SKM-1 treated with dmso at 0.1 percent for 144 hours (cell line): Measurements from ENCODE around the gene CD101.
A peak's percentile ranks its signal among the peaks of the same experiment; 100 is the strongest.
"Not testable (repeated sequence)": the region's sequence is repeated elsewhere in the genome, so short reads cannot be mapped to it uniquely, and the experiment has no call there.

Source experiments
- DNase-seq: peaks from one replicate; lab custom pipeline; 2025; ENCODE audit not compliant: unreplicated experiment; lab: John Stamatoyannopoulos, UW

The CD101 gene, protein sequence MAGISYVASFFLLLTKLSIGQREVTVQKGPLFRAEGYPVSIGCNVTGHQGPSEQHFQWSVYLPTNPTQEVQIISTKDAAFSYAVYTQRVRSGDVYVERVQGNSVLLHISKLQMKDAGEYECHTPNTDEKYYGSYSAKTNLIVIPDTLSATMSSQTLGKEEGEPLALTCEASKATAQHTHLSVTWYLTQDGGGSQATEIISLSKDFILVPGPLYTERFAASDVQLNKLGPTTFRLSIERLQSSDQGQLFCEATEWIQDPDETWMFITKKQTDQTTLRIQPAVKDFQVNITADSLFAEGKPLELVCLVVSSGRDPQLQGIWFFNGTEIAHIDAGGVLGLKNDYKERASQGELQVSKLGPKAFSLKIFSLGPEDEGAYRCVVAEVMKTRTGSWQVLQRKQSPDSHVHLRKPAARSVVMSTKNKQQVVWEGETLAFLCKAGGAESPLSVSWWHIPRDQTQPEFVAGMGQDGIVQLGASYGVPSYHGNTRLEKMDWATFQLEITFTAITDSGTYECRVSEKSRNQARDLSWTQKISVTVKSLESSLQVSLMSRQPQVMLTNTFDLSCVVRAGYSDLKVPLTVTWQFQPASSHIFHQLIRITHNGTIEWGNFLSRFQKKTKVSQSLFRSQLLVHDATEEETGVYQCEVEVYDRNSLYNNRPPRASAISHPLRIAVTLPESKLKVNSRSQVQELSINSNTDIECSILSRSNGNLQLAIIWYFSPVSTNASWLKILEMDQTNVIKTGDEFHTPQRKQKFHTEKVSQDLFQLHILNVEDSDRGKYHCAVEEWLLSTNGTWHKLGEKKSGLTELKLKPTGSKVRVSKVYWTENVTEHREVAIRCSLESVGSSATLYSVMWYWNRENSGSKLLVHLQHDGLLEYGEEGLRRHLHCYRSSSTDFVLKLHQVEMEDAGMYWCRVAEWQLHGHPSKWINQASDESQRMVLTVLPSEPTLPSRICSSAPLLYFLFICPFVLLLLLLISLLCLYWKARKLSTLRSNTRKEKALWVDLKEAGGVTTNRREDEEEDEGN

DNA sequence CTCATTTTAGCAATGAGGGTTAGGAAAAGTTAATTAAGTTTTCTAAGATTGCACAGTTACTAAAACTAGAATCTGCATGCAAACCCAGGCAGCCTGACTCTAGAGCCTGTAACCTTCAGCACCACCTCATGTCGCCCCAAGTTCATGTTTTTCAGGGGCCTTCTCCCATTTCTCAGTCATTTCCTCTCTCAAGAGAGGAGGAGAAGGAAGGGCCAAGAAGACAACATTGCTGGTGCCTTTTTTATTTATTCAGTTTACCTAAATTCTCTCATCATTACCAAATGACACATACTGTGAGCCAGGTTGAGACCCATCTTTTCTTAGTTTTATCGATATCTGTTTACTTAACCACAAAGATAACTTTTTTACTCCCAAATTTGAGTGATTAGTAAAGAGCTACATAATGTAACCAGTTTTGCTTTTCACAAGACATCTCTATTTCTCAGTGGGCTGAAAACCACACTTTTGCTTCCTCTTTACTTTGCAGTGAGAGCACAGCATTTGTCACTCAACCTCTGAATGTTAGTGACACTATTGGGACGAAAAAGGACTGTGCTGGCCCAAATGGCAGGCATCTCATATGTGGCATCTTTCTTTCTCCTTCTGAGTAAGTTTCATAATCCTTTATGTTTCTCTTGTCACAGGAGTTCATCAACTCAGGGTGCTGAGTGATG is at the start of gene CD101:
CD101 (plus strand) TSS at position 507 of the 674 bp plus-strand sequence; CDS start at position 565, 58 bp downstream.
- peak; percentile 80 for DNase-seq

DNA sequence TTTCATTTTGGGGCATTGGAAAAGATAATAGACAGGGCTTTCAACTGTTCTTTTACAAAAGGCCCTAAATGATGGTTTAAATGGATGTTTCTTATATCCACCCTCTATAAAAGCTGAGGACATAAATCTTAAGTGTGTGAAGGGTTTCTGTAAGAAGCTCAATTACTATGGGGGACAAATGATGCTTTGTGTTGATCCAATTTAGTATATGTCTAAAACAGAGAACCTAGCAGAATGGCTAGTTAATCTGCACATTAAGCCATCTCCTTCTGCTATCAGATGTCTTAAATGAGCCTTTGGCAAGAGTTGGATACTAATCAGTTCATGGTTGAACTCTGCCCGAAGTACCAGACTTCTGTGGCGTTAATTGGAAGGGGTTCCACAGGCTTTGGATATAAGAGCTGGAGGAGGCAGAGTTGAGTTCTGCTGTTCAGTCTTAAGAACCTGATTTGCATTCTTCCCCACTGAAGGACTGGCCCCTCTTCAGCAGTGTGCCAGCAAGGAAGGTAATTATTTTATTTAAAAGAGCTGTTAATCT is 48.8 kb upstream of the CD101 start:
- no peak for DNase-seq

DNA sequence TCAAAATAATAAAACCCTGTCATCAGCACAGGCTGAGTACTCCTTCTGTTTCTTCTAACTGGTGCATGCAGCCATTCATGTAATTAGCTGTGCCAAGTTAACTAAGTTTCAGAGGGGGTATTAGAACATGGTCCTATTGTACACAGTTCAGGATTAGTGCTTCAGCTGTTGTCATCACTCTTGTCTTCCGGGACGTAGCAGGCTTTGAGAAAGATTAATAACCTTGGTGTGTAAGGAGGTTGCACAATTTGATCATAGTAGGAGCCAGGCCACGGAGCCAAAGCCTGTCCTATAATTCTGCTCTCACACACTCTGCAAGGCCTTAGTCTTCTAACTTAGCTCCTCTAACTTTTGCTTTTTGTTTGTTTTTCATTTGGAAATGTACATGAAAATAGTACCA is 47.1 kb upstream of the CD101 start:
- no peak for DNase-seq

DNA sequence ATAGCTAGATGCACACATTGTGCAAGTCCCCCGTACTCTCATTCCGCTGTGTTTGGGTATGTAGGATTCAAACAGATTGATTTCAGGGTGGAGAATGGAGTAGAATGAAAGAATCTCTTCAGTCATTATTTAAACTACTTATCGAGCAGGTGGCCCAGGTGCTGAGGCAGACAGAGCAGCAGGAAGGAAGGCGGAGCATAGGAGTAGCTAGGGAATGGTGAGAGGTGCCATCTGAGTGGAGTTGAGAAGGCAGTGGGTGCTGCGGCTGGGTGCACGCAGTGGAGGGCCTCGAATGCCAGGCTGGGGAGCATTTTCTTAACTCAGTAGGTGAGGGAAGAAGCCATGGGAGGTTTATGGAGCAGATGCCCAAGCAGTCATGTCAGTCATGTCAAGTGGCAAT is 45.2 kb upstream of the CD101 start:
- DNase-seq: no peak

DNA sequence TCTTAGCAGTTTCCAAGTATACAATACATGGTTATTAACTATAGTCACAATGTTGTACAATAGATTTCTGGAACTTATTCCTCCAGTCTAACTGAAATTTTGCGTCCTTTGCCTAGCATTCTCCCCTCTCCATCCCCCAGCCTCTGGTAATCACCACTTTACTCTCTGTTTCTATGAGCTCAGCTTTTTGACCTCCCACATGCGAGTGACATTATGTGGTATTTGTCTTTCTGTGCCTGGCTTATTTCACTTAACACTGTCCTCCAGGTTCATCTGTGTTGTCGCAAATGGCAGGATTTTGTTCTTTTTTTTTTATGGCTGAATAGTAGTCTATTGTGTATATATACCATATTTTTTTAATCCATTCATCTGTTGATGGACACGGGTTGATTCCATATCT is 43.9 kb upstream of the CD101 start:
- no peak for DNase-seq

DNA sequence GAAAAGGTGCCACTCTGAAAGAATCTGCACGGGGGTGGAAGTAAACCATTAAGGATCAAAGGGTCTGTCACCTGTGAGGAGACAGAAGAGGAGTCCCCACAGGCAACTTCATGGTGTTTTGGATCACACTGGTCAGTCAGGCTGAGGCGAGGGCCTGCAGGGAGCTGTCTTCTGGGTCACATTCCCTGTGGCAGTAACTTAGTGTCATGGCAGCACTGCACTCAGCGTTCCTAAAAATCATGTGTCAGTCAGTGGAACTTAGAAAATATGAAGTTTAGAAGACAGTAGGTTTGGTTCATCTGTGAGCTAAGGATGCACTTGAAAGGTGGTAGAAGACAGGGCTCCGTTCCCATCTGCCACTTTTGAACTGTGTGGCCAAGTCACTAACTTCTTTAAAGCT is 43.5 kb upstream of the CD101 start:
- DNase-seq: no peak

DNA sequence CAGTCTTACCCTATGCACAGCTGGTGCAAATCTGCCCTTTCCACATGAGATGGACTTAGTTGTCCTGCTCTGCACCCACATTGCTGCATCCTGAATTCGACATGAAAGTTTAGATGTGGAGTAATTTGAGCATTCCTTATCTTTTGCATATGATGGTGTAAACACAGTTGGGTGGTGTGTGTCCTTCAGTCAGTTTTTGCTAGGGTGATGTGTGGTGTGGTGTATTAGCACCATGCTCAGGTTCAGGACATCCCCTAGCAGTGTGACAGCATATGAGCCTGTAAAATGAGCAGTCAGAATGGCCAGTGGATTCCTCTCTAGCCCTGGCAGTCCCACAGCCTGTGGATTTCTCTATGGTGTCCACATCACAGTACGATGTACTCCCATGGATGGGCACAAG is 42.6 kb upstream of the CD101 start:
- no peak for DNase-seq

DNA sequence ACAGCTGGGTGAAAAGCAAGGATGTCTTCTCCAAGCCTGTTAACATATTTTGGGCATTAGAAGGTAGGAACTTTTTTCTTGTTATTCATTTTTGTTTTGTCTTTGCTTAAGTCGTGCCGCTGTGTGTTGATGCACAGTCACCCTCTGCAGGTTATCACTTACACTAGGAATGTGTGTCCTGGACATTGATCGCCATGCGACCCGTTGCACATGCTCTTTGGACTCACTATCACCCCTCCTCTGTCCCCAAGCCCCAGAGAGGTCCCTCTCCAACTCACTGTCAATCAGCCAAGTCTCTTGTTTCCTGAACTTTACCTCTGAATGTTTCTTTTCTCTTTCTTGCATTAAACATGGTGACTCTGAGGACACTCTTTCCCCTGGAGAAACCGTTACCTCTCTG is 40.0 kb upstream of the CD101 start:
- no peak for DNase-seq

DNA sequence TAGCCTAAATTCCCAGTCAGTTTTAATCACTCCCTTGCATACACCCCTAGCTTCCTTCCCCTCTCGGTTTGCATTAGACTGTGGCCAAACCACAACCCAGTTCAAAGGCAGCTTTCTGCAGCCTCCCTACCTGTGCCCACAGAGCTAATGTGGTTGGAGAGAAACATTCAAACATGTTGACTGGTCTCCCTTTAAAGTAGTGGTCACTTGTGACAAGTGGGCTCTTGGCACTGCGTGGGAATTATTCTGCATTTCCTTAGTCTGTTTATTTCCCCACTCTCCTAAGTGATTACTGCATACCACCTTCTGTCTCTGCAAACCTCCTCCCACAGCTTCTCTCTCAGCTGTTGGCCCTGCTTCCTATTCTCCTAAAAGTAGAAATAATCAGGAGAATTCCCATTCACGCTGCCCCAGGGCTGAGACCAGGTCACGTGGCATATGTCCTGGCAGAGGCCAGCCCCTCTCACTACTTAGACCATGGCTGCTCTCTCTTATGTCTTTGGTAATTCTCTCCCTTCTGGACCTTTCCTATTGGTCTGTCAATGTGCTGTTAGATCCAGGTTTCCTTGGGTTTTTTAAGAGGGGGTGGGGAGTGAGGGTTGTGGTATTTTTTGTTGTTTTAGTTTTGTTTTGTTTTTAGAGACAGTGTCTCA is 38.4 kb upstream of the CD101 start:
- DNase-seq: no peak

DNA sequence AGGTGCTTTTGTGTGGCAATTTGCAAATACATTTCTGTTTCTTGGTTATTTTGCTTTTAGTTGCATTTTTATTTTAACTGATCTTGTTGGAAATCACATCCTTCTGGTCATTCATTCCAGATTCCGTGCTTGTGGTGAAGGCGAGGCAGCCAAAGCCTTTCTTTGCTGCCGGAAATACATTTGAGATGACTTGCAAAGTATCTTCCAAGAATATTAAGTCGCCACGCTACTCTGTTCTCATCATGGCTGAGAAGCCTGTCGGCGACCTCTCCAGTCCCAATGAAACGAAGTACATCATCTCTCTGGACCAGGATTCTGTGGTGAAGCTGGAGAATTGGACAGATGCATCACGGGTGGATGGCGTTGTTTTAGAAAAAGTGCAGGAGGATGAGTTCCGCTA is 34.8 kb upstream of the CD101 start:
- no peak for DNase-seq

DNA sequence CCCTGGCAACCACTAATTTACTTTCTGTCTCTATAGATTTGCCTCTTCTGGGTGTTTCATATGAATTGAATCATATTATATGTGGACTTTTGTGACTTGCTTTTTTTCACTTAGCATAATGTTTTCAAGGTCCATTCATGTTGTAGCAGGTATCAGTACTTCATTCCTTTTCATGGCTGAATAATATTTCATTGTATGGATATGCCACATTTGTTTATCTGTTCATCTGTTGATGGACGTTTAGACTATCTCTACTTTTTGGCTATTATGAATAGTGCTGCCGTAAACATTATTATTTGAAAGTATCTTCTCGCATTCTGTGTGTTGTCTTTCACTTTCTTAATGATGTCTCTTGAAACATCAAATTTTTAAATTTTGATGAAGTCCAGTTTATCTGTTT is 32.8 kb upstream of the CD101 start:
- DNase-seq: no peak

DNA sequence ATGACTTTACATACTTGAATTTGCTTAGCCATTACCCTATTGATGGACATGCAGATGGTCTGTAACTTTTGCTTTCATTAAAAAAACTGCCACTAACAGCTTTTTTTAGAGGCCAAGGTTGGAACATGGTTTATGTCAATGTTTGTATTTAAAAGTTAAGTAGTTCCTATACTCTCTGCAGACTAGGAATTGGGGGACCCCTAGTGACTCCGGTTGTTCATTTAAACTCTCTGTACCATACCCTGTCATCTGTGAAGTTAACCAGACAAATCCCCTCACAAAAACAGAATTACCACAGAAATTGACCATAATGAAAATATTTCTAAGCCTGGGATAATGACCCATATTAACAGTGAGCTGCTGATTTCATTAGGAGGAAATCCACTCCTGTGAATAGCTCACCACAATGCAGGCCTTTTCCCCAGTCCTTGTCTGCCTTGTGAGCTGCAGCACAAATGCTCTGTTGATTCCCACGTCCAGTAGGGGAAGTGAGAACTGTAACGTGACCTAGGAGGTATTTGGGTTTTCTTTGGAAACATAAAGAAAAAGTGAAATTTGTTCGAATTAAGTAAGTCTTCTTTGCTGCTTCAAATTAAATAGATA is 30.2 kb upstream of the CD101 start:
- DNase-seq: no peak

DNA sequence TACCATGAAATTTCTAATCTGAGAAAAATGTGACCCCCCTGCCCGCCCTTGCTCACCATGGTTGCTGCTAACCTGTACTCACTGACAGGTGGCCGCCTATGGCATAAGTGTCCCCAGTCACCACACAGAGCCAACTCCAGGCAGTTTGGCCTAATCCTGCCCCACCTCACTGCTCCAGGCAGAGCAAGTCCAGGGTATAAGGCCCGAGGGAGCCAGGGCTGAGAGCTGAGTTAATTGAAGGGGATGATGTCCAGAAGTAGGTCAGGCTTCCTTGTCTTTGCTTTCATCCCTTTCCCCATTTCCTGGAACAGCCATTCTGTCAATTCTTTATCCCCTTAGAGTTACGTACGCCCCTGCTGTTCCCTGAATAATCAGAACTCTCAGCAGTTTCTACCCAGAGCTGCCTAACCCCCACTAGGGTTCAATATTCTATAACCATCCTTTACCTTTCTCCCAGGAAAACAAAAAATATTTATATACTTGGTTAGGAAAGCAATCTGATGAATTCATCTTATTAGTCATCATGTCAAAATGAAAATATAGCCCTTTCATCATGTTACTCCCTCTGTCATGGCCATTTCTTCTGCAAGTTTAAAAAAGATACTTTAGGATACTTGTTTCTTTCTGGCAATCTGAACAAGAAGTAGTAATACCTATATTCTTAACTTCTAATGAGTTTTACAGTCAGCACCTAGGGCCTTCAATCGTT is 29.4 kb upstream of the CD101 start:
- DNase-seq: no peak

DNA sequence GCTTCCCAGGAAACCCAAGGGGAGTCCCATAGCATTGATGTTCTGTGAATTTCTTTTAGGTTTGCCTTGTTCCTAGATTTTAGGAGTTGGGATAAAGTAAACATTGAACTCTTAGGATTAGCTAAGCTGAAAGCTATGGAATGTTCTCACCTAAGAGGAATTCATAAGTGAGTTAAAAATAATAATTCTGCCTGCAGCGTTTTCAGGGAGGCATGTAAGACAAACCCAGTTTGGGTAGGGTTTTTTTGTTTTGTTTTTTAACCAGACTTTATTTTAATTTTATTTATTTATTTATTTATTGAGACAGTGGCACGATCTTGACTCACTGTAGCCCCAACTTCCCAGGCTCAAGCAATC is 28.9 kb upstream of the CD101 start:
- no peak for DNase-seq

DNA sequence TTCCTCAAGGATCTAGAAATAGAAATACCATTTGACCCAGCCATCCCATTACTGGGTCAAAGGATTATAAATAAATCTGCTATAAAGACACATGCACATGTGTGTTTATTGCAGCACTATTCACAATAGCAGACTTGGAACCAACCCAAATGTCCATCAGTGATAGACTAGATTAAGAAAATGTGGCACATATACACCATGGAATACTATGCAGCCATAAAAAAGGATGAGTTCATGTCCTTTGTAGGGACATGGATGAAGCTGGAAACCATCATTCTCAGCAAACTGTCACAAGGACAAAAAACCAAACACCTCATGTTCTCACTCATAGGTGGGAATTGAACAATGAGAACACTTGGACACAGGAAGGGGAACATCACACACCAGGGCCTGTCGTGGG is 21.3 kb upstream of the CD101 start:
- not testable (repeated sequence) for DNase-seq

DNA sequence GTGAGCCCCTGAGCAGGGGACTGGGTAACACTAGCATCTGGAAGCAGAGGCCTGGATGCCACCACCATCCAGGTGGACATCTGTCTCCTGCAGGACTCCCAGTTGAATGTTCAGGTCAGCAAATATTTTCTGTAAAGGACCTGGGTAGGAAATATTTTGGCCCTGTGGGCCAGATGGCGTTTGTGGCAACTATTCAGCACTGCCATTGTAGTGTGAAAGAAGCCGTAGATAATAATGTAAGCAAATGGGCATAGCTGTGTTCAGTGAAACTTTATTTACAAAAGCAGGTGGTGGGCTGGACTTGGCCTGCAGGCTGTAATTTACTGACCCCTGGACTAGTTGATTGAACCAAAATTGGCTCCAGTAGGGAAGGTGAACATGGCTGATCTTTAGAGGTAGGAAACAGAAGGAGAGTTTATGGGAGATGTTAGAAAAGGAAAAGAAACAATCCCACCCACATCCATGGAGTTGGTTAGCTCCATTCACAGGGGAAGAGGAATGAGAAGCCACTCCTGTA is 20.0 kb upstream of the CD101 start:
- DNase-seq: no peak

DNA sequence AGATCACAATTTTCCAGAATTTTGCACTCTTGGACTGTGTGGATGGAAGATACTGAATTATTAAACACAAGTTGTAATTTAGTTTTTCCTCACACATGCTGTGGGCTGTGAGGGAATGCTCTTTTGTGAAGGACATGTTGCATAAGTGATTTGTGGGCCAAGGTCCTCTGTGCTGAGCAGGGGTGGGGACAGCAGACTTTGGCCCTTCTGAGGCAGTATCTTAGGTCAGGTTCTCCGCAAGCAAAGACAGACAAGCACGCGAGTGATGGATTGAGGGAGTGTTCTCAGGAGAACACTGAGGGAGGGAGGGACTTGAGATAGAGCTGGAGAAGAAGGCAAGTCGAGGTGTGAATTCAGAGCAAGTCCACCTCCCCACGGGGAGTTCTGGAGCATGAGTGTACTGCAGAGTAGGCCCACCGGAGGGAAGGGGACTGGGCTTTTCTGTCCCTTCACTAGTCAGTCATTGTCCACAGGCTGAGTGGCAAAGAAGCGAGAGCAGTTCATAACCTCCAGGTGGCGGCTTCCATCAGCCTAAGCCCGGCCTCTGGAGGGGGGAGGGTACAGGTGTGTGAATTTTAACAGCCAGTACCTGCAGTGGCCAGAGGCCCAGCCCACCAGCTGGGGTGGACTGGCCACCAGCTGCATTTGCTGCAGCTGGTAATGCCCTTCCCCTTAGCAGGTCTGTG is 19.1 kb upstream of the CD101 start:
- no peak for DNase-seq

DNA sequence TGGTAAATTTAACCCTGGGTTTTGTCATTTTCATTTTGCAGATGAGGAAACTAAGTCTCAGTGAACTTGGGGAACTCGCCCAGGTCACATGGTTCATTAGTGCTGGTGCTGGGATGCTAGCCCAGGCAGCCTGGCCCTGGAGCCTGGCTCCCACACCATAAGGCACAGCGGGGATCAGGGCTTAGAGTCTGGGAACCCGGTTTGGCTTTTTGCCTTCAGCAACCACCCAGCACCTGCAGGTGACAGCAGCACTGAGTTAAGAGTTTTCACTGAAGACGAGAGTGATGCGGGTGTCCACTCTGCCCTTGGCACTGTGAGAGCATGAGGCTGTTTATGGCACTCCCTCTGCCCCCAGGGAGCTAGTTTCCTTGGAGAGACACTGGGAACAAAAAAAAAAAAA is 18.4 kb upstream of the CD101 start:
- no peak for DNase-seq

DNA sequence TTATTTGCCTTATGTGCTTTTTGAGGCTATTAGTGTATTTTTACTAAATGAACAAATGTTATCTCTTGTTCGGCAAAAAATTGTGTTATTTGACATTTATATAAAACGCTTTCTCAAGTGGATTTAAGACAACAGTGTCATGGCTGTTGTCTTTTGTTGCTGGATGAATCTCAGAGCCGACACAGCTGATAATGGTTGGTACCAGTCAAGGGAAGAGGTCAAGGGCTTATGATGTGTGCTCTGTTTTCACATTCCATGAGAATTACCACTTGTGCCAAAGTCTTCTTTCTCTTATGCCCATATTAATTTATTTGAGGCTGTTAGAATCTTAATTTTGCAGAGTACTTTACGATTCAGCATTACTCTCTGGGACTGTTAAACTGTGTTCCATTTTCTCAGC is 17.9 kb upstream of the CD101 start:
- DNase-seq: no peak
